NCI-H460 (cell line): Measurements from ENCODE around the gene PRKAA1. TPM values are rescaled to one million over a fixed set of nuclear protein-coding genes. Genes with fewer than 3 reads are reported as not detected.

Experiments
- DNase-seq: peaks from one replicate; pipeline ENCODE4 v3.0.0-alpha.2; 2016; ENCODE audit warnings: low read depth; ENCODE audit errors: extremely low read depth
- polyA plus RNA-seq: library from polyadenylated mRNA; depleted of rRNA; stranded (reverse); fragments of >200 nt; gene quantifications from 2 replicates; pipeline ENCODE4 v1.2.3, GENCODE V29; 2014; cell fraction: nucleus; rRNA removed
- total RNA-seq: library from RNA; depleted of rRNA; stranded (reverse); fragments of >200 nt; shearing (Covaris generic); gene quantifications from 2 replicates; pipeline ENCODE4 v1.2.3, GENCODE V29; 2014; rRNA removed

The PRKAA1 gene
- 86.2 and 89.3 TPM in 2 replicates for total RNA-seq
- 47.5 and 62.5 TPM in 2 replicates for polyA plus RNA-seq

GRCh38 chr5:40798012-40798800 is at the start of gene PRKAA1:
Gene PRKAA1 (minus strand): TSS chr5:40798374. CDS start chr5:40798189, 185 bp downstream.
- DNase-seq: peak; percentile 89

- no peak for DNase-seq
Observed at GRCh38 chr5:40847525-40847924, 49.4 kb upstream of the PRKAA1 start.

DNA sequence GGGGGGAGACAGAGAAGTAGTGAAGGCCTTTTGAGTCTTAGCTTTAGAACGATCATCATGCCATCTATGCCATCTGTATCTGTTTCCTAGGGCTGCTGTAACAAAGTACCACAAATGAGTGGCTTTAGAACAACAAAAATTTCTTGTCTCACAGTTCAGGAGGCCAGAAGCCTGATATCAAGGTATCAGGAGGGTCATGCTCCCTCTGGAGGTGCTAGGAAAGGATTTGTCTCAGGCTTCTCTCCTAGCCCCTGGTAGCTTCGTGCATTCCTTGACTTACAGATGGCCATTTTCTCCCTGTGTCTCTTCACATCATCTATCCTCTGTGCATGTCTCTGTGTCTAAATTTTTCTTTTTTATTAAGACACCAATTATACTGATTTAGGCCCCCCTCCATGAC is 48.2 kb upstream of the PRKAA1 start:
- no peak for DNase-seq

DNA sequence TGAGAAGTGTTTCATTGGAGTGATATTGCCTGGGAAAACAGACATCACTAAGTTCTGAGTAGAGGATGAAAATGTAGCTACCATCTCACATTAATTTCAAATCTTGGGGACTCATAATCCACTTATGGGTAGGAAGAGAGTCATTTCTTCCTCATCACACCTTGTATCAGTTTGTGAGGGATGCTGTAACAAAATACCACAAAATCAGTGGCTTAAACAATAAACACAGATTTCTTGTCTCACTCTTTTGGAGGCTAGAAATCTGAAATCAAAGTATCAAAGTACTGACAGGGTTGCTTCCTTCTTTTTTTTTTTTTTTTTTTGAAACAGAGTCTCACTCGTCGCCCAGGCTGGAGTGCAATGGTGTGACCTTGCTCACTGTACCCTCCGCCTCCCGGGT is 46.4 kb upstream of the PRKAA1 start:
- DNase-seq: no peak

GRCh38 chr5:40842351-40842750 is 44.2 kb upstream of the PRKAA1 start:
- DNase-seq: no peak

- DNase-seq: peak; percentile 56
Observed at GRCh38 chr5:40841068-40841805, 43.1 kb upstream of the PRKAA1 start, which contains the start of gene CARD6. Gene CARD6 (plus strand): TSS chr5:40841367. CDS start chr5:40841383, 16 bp downstream.

DNA sequence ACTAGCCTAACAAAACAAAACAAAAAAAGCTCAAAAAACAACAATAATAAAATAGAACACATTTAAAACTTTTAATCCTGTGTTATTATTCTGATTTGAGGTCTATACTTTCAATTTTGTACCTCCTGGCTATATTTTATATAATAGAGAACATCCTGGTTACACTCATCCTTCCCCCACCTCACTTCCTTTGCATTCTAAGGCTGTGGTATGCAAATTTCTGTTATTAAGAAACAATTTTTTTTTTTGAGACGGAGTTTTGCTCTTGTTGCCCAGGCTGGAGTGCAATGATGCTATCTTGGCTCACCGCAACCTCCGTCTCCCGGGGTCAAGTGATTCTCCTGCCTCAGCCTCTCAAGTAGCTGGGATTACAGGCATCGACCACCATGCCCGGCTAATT is 39.9 kb upstream of the PRKAA1 start:
- DNase-seq: no peak

DNA sequence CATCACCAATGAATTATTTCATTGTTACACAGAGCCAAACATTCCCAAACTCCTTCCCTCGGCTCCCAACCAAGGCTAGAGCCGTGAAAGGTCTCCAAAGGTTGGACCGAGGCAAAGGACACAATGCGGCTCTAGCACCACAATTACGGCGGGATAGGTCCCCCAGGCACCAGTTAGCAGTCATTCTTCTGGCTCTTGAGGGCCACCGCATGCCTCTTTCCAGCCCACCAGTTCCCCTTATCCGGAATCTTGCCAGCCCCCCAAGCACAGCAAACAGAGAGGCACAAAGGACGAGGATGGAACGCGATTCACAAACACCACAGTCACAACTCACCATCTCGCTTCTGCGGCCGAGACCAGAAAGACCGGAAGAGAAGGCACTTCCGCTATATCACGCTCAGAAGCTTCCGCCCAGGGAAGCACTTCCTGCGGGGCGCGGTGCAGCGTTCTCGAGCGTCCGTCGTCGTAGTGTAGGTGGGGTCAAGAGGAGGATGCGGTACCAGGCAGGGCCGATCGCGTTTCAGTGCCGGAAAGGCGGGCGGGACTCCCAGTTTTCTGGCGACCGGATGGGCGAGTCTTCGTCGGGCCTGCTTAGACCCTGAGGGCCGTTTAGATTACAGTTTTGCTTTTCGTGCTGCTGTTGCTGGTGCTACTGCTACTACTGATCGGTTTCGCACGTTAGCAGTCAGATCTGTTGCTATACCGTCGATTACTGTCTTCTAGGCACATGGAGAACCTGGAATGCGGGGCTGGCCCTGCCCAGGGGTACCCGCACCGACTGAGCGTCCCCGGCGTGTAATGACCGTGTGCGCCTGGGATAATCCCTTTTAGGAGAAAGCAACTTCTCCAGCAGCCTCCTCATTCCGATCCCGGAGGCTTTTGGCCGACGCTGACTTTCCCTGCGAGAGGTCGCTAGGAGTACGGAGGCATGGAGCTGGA is 36.9 kb upstream of the PRKAA1 start, which contains the start of gene RPL37:
RPL37 (minus strand) TSS at position 374 of the 939 bp plus-strand sequence; CDS start at position 337, 37 bp downstream.
- DNase-seq: peak; percentile 97

DNA sequence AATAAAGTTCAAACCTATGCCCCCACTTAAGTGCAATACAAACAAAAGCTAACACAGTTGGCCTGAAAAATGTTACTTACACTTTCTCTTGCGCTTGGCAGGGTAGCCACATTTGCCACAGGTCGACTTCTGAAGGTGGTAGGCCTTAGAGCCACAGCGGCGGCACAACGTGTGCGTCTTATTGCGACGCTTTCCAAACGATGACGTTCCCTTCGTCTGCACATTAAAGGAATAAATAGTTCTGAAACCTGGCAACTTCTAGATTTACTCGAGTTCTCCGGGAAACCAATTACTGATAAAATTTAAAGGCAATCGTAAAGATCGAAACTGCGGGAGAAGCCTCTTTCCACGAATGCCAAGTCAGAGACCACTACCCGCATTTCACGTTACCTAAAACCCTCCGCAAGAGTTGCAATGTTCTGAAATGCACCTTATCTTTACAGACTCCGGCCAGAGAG is 36.2 kb upstream of the PRKAA1 start:
- DNase-seq: no peak

DNA sequence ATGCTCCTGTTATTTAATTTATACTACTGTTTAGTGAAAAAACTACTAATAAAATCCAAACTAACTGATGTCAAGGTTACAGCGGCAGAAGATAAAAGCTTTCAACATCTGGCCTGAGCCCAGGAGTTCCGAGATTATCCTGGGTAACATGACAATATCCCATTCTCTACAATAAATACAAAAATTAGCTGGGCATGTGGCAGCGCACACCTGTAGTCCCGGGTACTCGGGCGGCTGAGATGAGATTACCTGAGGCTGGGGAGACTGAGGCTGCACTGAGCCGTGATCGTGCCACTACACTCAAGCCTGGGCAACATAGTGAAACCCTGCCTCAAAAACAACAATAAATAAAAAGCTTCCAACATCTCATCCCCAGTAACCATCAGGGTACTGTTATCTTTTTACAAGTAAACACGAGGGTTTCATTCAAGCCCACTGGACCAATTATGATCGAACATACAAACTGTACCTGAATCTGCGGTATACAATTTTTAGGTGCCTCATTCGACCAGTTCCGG is 35.6 kb upstream of the PRKAA1 start:
- DNase-seq: no peak

DNA sequence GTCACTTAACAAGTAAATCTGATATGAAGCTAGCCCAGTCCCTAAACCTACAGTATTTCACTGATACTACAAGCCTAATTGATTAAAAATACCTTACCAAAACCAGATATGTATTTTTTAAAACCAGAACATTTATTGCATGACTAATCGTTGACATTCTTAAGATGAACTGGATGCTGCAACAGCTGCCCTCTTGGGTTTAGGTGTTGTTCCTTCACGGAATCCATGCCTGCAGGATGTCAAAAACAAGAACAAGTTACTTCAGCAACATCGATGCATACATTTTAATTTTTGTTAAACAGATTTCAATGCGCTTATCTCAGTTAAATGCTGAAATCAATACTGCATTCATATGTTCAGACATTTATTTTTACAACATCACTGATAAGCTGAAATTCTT is 34.2 kb upstream of the PRKAA1 start:
- no peak for DNase-seq

DNA sequence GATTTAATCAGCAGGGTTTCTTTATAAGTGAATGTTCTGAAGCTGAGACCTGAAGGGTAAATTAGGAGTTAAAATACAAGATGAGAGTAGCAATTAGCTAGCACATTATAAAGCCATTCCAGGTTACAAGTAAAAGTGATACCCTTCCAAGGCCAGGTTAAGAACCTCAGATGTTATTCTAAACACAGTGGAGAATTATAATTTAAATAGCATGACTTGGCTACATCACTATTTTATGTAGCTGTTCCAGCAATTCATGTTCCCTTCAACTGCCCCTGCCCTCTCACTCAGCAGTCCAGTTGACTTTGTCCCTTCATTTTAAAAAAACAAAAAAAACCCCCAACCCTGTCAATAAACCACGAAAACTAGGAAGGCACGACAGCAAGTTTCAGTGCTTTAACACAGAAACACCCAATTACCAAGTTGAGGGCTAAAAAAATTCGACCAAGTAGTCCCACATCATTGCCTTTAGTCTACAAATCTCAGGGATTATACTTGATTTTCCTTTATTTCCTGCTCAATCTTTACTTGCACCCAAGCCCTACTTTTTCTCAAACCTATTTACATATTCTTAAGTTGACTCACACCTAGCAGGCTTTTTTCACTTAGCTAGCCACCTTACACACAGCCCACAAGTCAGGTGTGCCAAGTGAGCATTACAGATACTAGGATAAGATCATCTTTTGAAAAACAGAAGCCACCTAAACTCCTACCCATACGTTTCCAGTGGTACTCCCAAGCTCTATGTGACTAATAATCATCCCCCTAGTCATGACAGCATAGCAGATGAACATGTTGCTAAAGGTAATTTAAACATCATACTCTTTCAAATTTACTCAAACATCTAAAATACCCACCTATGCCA is 33.4 kb upstream of the PRKAA1 start:
- no peak for DNase-seq

DNA sequence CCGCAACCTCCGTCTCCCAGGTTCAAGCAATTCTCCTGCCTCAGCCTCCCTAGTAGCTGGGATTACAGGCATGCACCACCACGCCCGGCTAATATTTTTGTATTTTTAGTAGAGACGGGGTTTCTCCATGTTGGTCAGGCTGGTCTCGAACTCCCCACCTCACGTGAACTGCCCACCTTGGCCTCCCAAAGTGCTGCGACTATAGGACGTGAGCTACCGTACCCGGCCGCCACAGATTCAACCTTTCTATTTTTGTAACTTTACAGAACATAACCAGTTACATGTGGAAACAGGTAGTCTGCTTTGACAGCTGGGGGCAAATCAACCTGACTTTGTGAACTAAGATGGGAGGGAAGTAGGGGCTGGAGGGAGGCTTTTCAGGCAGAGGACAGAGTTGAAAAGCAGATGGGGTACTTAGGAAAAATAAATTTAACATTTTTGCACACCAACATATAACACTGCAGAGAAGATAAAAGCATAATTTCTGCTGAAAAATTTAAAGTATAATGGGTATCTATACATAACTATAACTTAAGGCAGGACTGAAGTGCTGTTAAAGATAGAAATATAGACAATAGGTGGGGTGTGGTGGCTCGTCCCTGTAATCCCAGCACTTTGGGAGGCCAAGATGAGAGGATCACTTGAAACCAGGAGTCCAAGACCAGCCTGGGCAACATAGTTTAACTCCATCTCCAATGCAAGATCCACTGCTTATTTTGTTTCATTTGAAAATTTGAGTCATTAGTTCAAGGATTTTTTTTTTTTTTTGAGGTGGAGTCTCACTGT is 31.8 kb upstream of the PRKAA1 start:
- no peak for DNase-seq

GRCh38 chr5:40828690-40829661 is 30.8 kb upstream of the PRKAA1 start:
- DNase-seq: no peak

DNA sequence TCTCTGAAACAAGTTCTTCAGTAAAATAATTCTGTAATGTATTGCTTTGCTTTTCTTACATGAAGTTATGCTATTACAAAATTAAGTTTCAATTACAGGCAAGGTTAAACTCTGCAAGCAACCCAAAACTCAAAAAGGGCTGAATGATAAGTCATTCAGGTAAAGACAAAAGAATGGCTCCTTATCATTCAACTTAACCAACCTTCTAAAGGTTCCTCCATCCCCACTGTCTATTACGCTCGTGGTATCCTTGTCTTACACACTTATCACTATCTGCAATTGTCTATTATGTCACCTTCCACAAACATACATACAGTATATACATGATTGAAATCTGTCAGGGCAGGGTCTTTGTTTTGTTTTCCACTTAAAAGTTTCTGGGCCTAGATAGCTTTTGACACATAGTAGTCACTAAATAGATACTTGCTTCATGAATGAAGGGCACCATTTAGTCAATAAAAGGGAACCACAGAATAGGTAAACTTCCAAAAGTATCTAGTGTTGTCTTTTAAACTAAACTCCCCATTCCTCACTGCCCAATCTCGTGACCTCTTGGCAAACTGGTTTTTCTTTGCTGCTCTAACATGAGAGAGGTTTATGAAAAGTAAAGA is 30.0 kb upstream of the PRKAA1 start:
- no peak for DNase-seq

GRCh38 chr5:40827188-40827977 is 29.2 kb upstream of the PRKAA1 start:
- no peak for DNase-seq
